Measurements from ENCODE around the gene FBXO38. TPM values are rescaled to one million over a fixed set of nuclear protein-coding genes. Genes with fewer than 3 reads are reported as not detected.

FBXO38 gene
- total and polyA plus RNA-seq, 9 of the 15 experiments (the other 6 are each of a cell fraction or from before 2014, with no cell fraction given), result 7.4 to 39.4 (median 29.3) TPM

DNA sequence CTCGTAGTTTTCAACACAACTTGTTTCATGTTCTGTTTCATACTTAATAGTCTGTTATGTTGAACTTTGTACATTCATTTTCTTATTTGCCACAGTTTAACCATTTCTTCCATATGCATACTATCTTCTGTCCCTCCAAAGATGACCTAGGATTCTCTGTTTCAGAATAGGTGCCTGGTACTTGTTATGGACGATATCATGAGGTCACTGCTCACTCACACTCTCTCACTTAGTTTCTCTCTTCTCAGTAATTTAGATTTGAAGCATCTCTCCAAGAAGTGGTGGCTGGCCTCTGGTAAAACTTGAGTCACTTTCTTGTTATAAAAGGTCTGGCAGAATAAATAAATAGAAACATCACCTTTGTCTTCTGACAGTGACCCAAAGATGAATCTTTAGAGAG lies 28.4 kb downstream of the FBXO38 start:
- no peaks in the 10 kb centered on the region for H3K9me1 ChIP-seq (ENCODE audit: control insufficient read depth, insufficient read depth, low read length)
- in situ Hi-C loops (cut with MboI) (no loop called here), intact Hi-C loops (cut with micrococcal nuclease) (loop anchor here (10.0 kb wide), 1 partner anchor 1907 kb away; no protein-coding TSS in a partner anchor)
- no TSS peak for BruUV-seq (replicated peaks)
- ATAC-seq (no peak), FAIRE-seq (no peak), DNase-seq (ENCODE audit: extremely low read depth in 1 of 4, low spot score in 3 of 4) (no peak)
- no peak overlapping the region for H2AFZ ChIP-seq (ENCODE audit: low read depth, low read length)
- H3K9me3 ChIP-seq (replicated peaks; ENCODE audit: control insufficient read depth, insufficient read depth, low read depth, low read length), result no peaks in the 10 kb centered on the region
- no peaks in the 10 kb centered on the region for H3K27me3 ChIP-seq (ENCODE audit: control insufficient read depth in 2 of 2, insufficient read depth in 2 of 2, low read length in 2 of 2)
- no peak overlapping the region for H3K4me2 ChIP-seq (ENCODE audit: insufficient read depth, low read length)
- CTCF ChIA-PET (ENCODE audit: low intra/inter-chr PET ratio), result no interaction called here
- WGBS (ENCODE audit: insufficient coverage, low coverage, missing lambda C conversion rate), result 91% methylated on average over 2 of the region's 2 CpGs
- peaks cover 89% of the 10 kb centered on the region; the same call in 2 of the 3 replicates for H3K36me3 ChIP-seq (ENCODE audit: control insufficient read depth, insufficient read depth, low read length)
- POLR2A ChIA-PET, result interaction anchor here (1.6 kb wide), 1 partner anchor 10 kb away, joined by 3 read pairs; no protein-coding TSS in a partner anchor
- no peak overlapping the region for H3K4me3 ChIP-seq
- H3K27ac ChIP-seq (ENCODE audit: extremely low read depth, low read depth, low read length), result no peak overlapping the region
- H3K79me2 ChIP-seq (ENCODE audit: control insufficient read depth, insufficient read depth, low read length), result no peaks in the 10 kb centered on the region
- H3K4me1 ChIP-seq (replicated peaks in 1 of 2; ENCODE audit: control insufficient read depth in 2 of 2, insufficient read depth in 2 of 2, low read length in 2 of 2), result no peaks in the 10 kb centered on the region
- H4K20me1 ChIP-seq (replicated peaks; ENCODE audit: control insufficient read depth, insufficient read depth, low read length), result no peaks in the 10 kb centered on the region
- H3K9ac ChIP-seq (ENCODE audit: insufficient read depth in 1 of 2, low read depth in 2 of 2, low read length in 2 of 2), result no peak overlapping the region
- TF ChIP-seq ZNF232 (CRISPR knock-in tag; IDR thresholded peaks at IDR 0.05) (no peak), HBP1 (CRISPR knock-in tag; IDR thresholded peaks at IDR 0.05) (no peak), CXXC5 (CRISPR knock-in tag; IDR thresholded peaks at IDR 0.05) (no peak), NFRKB (IDR thresholded peaks at IDR 0.05; ENCODE audit: low read depth) (no peak), POLR2G (IDR thresholded peaks at IDR 0.05; ENCODE audit: low read depth, low read length) (no peak), EWSR1 (IDR thresholded peaks at IDR 0.05; ENCODE audit: borderline replicate concordance, low read depth, partially characterized antibody) (no peak), ZNF512 (tag; IDR thresholded peaks at IDR 0.05) (no peak), MNT (conservative IDR thresholded peaks at IDR 0.05) (no peak), TRIM28 (IDR thresholded peaks at IDR 0.05) (no peak), DMBX1 (CRISPR knock-in tag; IDR thresholded peaks at IDR 0.05; ENCODE audit: borderline replicate concordance) (no peak), SMAD1 (IDR thresholded peaks at IDR 0.05; ENCODE audit: low read depth, low read length, partially characterized antibody) (no peak)
- TF ChIP-seq, protein P1, sequence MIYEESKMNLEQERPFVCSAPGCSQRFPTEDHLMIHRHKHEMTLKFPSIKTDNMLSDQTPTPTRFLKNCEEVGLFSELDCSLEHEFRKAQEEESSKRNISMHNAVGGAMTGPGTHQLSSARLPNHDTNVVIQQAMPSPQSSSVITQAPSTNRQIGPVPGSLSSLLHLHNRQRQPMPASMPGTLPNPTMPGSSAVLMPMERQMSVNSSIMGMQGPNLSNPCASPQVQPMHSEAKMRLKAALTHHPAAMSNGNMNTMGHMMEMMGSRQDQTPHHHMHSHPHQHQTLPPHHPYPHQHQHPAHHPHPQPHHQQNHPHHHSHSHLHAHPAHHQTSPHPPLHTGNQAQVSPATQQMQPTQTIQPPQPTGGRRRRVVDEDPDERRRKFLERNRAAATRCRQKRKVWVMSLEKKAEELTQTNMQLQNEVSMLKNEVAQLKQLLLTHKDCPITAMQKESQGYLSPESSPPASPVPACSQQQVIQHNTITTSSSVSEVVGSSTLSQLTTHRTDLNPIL (CRISPR knock-in tag; IDR thresholded peaks at IDR 0.05), result no peak

All from K562 (cell line).